Measurements from ENCODE around the gene SLC27A6. TPM values are rescaled to one million over a fixed set of nuclear protein-coding genes. Genes with fewer than 3 reads are reported as not detected.

Gene SLC27A6
- total RNA-seq, 1 donor from 2014 or later = 7.4 TPM

DNA sequence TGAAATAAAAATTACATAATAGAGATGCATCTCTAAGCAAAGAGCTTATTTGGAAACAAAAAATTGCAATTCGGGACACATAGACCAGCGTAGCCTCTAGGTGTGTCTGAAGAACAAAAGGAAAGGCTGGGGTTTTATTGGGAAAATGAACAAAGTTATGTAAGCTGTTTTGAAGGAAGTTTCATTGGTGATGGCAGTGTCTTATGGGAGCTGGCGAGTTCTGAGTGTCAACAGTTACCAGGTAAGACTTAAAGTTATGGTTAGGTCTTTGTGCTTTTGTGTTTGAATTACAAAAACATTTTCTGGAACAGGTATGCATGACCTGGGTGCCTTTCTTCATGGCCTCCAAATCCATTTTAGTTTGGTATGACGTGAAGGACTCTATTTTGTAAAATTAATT, 48.9 kb downstream of the SLC27A6 start:
- H3K79me2 ChIP-seq (ENCODE audit: low read depth) = no peaks in the 10 kb centered on the region
- H3K27me3 ChIP-seq = no peaks in the 10 kb centered on the region
- H3K4me2 ChIP-seq = no peak overlapping the region
- Mint-ChIP-seq H3K27me3 (ENCODE audit: insufficient read depth, low read depth) (no peaks in the 10 kb centered on the region), H3K4me1 (no peaks in the 10 kb centered on the region), H3K27ac (no peak overlapping the region), H3K36me3 (no peaks in the 10 kb centered on the region), H3K9me3 (no peaks in the 10 kb centered on the region), H3K4me3 (no peak overlapping the region)
- H4K20me1 ChIP-seq (ENCODE audit: low read depth) = no peaks in the 10 kb centered on the region
- no peak overlapping the region for H3K4me3 ChIP-seq
- DNase-seq (ENCODE audit: low spot score) = no peak
- H2AFZ ChIP-seq (replicated peaks) = no peak overlapping the region
- no peaks in the 10 kb centered on the region for H3K36me3 ChIP-seq
- no peak overlapping the region for H3K27ac ChIP-seq
- no peak overlapping the region for H3K9ac ChIP-seq
- no peaks in the 10 kb centered on the region for H3K4me1 ChIP-seq
- H3K9me3 ChIP-seq (ENCODE audit: low read depth) = no peaks in the 10 kb centered on the region
- no peaks in the 10 kb centered on the region for H3F3A ChIP-seq (ENCODE audit: low read depth)
- TF ChIP-seq, protein P1, sequence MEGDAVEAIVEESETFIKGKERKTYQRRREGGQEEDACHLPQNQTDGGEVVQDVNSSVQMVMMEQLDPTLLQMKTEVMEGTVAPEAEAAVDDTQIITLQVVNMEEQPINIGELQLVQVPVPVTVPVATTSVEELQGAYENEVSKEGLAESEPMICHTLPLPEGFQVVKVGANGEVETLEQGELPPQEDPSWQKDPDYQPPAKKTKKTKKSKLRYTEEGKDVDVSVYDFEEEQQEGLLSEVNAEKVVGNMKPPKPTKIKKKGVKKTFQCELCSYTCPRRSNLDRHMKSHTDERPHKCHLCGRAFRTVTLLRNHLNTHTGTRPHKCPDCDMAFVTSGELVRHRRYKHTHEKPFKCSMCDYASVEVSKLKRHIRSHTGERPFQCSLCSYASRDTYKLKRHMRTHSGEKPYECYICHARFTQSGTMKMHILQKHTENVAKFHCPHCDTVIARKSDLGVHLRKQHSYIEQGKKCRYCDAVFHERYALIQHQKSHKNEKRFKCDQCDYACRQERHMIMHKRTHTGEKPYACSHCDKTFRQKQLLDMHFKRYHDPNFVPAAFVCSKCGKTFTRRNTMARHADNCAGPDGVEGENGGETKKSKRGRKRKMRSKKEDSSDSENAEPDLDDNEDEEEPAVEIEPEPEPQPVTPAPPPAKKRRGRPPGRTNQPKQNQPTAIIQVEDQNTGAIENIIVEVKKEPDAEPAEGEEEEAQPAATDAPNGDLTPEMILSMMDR (IDR thresholded peaks at IDR 0.05) = no peak
- no peak for TF ChIP-seq EZH2 (IDR thresholded peaks at IDR 0.05)
- no peak for TF ChIP-seq EZH2phosphoT487 (IDR thresholded peaks at IDR 0.05)

DNA sequence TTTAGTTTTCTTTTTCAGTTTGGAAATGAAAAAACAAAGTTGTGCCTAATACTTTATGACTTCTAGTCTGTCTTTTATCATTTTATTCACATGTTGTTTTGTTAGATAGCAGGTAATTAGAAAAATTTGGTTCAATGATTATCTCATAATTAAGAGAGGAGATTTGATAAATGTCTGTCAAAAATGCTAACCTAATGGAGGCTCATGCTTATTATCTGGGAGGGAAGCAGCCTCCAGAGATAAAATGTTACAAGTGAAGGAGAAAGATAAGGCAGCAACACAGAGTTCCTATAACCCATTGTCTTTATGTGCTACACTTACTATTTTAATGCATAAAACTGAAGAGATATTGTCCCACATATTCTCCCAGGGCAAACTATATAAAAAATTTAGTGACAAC, 53.5 kb downstream of the SLC27A6 start:
- no peak overlapping the region for H2AFZ ChIP-seq (replicated peaks)
- no peaks in the 10 kb centered on the region for H3K4me1 Mint-ChIP-seq
- no peak for DNase-seq (ENCODE audit: low spot score)
- H3K27me3 Mint-ChIP-seq (ENCODE audit: insufficient read depth, low read depth) = peaks cover 2% of the 10 kb centered on the region
- H3K27ac Mint-ChIP-seq = no peak overlapping the region
- no peaks in the 10 kb centered on the region for H3K36me3 Mint-ChIP-seq
- H3K9ac ChIP-seq = no peak overlapping the region
- no peaks in the 10 kb centered on the region for H4K20me1 ChIP-seq (ENCODE audit: low read depth)
- H3K4me2 ChIP-seq = no peak overlapping the region
- TF ChIP-seq, protein P1 (IDR thresholded peaks at IDR 0.05) = no peak
- no peak for TF ChIP-seq EZH2phosphoT487 (IDR thresholded peaks at IDR 0.05)
- TF ChIP-seq EZH2 (IDR thresholded peaks at IDR 0.05) = no peak
- H3K9me3 ChIP-seq (ENCODE audit: low read depth) = no peaks in the 10 kb centered on the region
- H3K9me3 Mint-ChIP-seq = no peaks in the 10 kb centered on the region
- no peaks in the 10 kb centered on the region for H3K36me3 ChIP-seq
- no peak overlapping the region for H3K4me3 ChIP-seq
- H3F3A ChIP-seq (ENCODE audit: low read depth) = no peaks in the 10 kb centered on the region
- no peak overlapping the region for H3K4me3 Mint-ChIP-seq
- H3K79me2 ChIP-seq (ENCODE audit: low read depth) = no peaks in the 10 kb centered on the region
- no peak overlapping the region for H3K27ac ChIP-seq
- no peaks in the 10 kb centered on the region for H3K4me1 ChIP-seq
- no peaks in the 10 kb centered on the region for H3K27me3 ChIP-seq

DNA sequence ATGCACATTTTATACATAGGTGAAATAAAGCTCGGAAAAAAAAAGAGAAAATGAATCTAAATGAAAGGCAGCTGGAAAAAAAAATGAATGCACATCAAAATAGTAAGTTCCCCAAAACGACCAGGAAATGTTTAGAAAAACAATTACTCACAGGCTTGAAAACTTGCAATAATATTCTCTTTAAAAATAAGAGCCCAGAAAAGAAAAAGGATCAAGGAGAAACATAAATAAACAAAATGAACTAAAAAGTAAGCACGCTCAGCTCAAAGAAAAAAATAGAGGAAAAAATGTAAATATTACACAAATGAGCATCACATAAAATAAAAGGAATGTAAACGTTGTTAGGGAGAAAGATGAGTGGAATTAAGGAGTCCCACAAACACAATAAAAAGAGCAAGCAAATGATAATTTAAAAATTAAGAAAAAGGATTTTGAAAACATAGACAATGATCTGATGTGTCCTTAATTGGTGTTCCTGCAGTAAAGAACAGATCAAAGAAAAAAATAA, 54.2 kb downstream of the SLC27A6 start:
- Mint-ChIP-seq H3K4me3 (no peak overlapping the region), H3K27ac (no peak overlapping the region), H3K9me3 (no peaks in the 10 kb centered on the region), H3K36me3 (no peaks in the 10 kb centered on the region), H3K27me3 (ENCODE audit: insufficient read depth, low read depth) (peaks cover 2% of the 10 kb centered on the region), H3K4me1 (no peaks in the 10 kb centered on the region)
- H3K4me3 ChIP-seq = no peak overlapping the region
- H3K27me3 ChIP-seq = no peaks in the 10 kb centered on the region
- H3K27ac ChIP-seq = no peak overlapping the region
- H2AFZ ChIP-seq (replicated peaks) = no peak overlapping the region
- H3K9me3 ChIP-seq (ENCODE audit: low read depth) = no peaks in the 10 kb centered on the region
- no peak overlapping the region for H3K9ac ChIP-seq
- H3F3A ChIP-seq (ENCODE audit: low read depth) = no peaks in the 10 kb centered on the region
- H3K4me1 ChIP-seq = no peaks in the 10 kb centered on the region
- no peak for DNase-seq (ENCODE audit: low spot score)
- no peaks in the 10 kb centered on the region for H4K20me1 ChIP-seq (ENCODE audit: low read depth)
- H3K4me2 ChIP-seq = no peak overlapping the region
- no peaks in the 10 kb centered on the region for H3K36me3 ChIP-seq
- H3K79me2 ChIP-seq (ENCODE audit: low read depth) = no peaks in the 10 kb centered on the region
- TF ChIP-seq, protein P1 (IDR thresholded peaks at IDR 0.05) = no peak
- TF ChIP-seq EZH2 (IDR thresholded peaks at IDR 0.05) = no peak
- TF ChIP-seq EZH2phosphoT487 (IDR thresholded peaks at IDR 0.05) = no peak
